Neural crest cell (in vitro differentiated cells): ENCODE data around the gene KLRF2. TPM values are rescaled to one million over a fixed set of nuclear protein-coding genes. Genes with fewer than 3 reads are reported as not detected.

Experiments used
- DNase-seq: peaks from one replicate; pipeline ENCODE4 v3.0.0; 2021; ENCODE audit warnings: low read depth, mixed read lengths, low spot score
- H3K27ac Mint-ChIP-seq: one replicate; pipeline ENCODE4 v1.8.0; 2021; ENCODE audit warnings: mild to moderate bottlenecking, mixed read lengths; ENCODE audit not compliant: unreplicated experiment
- H3K27me3 Mint-ChIP-seq: 2 replicates; pipeline ENCODE4 v1.8.0; 2021; ENCODE audit warnings: low read depth, mild to moderate bottlenecking, mixed read lengths
- H3K36me3 Mint-ChIP-seq: 2 replicates; pipeline ENCODE4 v1.8.0; 2021; ENCODE audit warnings: low read depth, mild to moderate bottlenecking, mixed read lengths
- H3K4me1 Mint-ChIP-seq: 2 replicates; pipeline ENCODE4 v1.8.0; 2021; ENCODE audit warnings: mixed read lengths
- H3K4me3 Mint-ChIP-seq: one replicate; pipeline ENCODE4 v1.8.0; 2021; ENCODE audit warnings: mild to moderate bottlenecking, mixed read lengths
- H3K9me3 Mint-ChIP-seq: 2 replicates; pipeline ENCODE4 v1.8.0; 2021; ENCODE audit warnings: mixed read lengths
- CTCF ChIP-seq: fragments of 200-600 bp; sonication (generic); conservative IDR thresholded peaks from 2 replicates; pipeline ENCODE4 v1.5.0; 2021; ENCODE audit warnings: antibody characterized with exemption, mild to moderate bottlenecking
- total RNA-seq: library from RNA; stranded (reverse); gene quantifications from 2 replicates; pipeline ENCODE4 v1.2.1, GENCODE V29; 2021

The KLRF2 gene
- total RNA-seq, 1 donor from 2014 or later: not detected

GRCh38 chr12:9851927-9852326 lies 29.4 kb upstream of the KLRF2 start:
- Mint-ChIP-seq H3K27ac (no peak overlapping the region), H3K4me3 (no peak overlapping the region), H3K36me3 (no peaks in the 10 kb centered on the region), H3K27me3 (peaks cover 3% of the 10 kb centered on the region), H3K4me1 (no peaks in the 10 kb centered on the region), H3K9me3 (peaks cover 4% of the 10 kb centered on the region)
- no peak for DNase-seq
- no peak for TF ChIP-seq CTCF

GRCh38 chr12:9856151-9856550 lies 25.1 kb upstream of the KLRF2 start:
- Mint-ChIP-seq H3K27ac (no peak overlapping the region), H3K27me3 (no peaks in the 10 kb centered on the region), H3K9me3 (no peaks in the 10 kb centered on the region), H3K36me3 (no peaks in the 10 kb centered on the region), H3K4me3 (no peak overlapping the region), H3K4me1 (no peaks in the 10 kb centered on the region)
- no peak for DNase-seq
- no peak for TF ChIP-seq CTCF

- Mint-ChIP-seq H3K4me3 (no peak overlapping the region), H3K9me3 (no peaks in the 10 kb centered on the region), H3K27me3 (no peaks in the 10 kb centered on the region), H3K36me3 (no peaks in the 10 kb centered on the region), H3K27ac (no peak overlapping the region), H3K4me1 (no peaks in the 10 kb centered on the region)
- no peak for DNase-seq
- no peak for TF ChIP-seq CTCF
Measured at GRCh38 chr12:9856894-9857293, 24.4 kb upstream of the KLRF2 start.

GRCh38 chr12:9858135-9858534 lies 23.2 kb upstream of the KLRF2 start:
- Mint-ChIP-seq H3K4me1 (no peaks in the 10 kb centered on the region), H3K4me3 (no peak overlapping the region), H3K36me3 (no peaks in the 10 kb centered on the region), H3K27ac (no peak overlapping the region), H3K27me3 (no peaks in the 10 kb centered on the region), H3K9me3 (peaks cover under 1% of the 10 kb centered on the region)
- TF ChIP-seq CTCF: no peak
- no peak for DNase-seq

- Mint-ChIP-seq H3K4me3 (no peak overlapping the region), H3K4me1 (peaks cover 9% of the 10 kb centered on the region), H3K27me3 (no peaks in the 10 kb centered on the region), H3K27ac (no peak overlapping the region), H3K36me3 (no peaks in the 10 kb centered on the region), H3K9me3 (peaks cover 3% of the 10 kb centered on the region)
- TF ChIP-seq CTCF: no peak
- DNase-seq: no peak
Measured at GRCh38 chr12:9864913-9865675, 16.2 kb upstream of the KLRF2 start.
